ENCODE results near the gene TOP1.

TOP1 gene

DNA sequence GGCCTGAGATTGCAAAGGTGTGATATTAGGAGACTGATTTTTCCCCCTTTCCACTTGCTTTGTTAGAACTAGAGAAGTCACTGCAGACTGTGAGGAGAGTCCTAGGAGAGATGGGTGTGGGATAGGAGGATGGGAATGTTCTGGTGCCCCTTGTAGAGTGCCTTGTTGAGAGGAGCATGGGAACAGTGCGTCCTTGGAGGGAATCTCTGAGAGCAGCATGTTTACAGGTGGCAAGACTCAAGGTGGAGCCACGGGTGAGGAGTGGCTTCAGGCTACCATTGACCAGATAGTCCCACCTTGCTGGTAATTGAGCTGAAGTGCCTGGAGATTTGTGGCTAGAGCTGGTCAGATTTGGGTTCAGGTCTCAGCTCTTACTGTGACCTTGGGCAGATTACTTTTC, 114.7 kb downstream of the TOP1 start:
- DNase-seq (ENCODE audit: low read depth, low spot score) = no peak

GRCh38 chr20:41145317-41145716, 116.7 kb downstream of the TOP1 start:
- DNase-seq (ENCODE audit: low read depth, low spot score) = no peak

- DNase-seq (ENCODE audit: low read depth, low spot score) = no peak
Measured at GRCh38 chr20:41145821-41146620, 117.4 kb downstream of the TOP1 start.

DNA sequence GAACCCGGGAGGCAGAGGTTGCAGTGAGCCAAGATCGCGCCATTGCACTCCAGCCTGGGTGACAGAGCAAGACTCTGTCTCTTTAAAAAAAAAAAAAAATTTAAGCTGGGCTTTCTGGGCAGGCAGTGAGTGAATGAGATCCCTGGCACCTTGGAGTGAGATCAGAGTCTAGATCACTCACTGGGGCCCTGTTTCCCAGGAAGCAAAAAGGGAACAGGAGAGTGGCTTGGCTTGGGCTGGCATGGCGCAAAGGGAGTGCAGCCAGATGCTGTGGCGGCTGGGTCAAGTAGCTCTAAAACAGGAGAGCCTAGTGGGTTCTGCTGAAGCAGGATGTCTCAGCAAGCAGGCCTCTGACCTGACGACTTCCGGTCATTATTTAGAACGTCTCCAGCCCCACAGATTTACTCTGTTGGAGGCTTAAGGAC, 119.2 kb downstream of the TOP1 start:
- DNase-seq (ENCODE audit: low read depth, low spot score) = no peak

- DNase-seq (ENCODE audit: low read depth, low spot score) = no peak
Measured at GRCh38 chr20:41148942-41149341, 120.3 kb downstream of the TOP1 start.

GRCh38 chr20:41150664-41151063, 122.0 kb downstream of the TOP1 start:
- DNase-seq (ENCODE audit: low read depth, low spot score) = no peak

GRCh38 chr20:41151134-41151869, 122.7 kb downstream of the TOP1 start:
- DNase-seq (ENCODE audit: low read depth, low spot score) = no peak

- no peak for DNase-seq (ENCODE audit: low read depth, low spot score)
Measured at GRCh38 chr20:41152108-41152757, 123.6 kb downstream of the TOP1 start.

DNA sequence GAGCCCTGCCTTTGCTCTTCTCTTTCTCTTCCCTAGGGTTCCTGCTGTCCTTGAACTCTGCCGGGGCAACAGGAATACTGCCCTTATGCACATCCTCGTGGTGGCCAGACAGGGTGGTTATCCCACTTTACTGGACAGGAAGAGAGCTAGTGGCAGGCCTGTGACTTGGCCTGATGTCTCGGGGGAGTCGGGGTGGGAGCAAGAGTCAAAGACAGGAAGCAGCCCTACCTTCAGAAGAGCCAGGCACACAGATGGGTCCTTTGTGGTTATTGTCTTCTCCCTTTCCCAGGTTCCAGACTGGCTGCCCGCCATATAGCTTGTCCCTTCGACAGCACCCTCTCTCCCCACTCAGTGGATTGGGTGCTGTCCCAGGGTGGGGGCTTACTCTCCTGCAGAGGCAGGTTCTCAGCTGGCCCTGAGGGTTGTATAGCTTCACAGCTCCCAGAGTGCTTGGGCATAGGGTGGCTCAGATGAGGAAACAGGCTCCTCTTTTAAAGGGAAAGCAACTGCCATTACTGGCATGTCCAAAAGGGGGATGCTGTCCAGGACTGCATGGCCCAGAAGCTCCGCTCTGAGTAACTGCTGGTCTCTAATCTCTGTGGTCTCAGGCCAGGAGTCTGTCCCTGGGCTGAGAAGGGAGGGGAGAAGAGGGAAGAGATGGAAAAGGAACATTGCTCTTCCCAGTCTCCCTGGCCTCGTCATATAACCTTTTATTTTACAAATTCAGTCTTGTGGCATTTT, 126.0 kb downstream of the TOP1 start:
- no peak for DNase-seq (ENCODE audit: low read depth, low spot score)

- no peak for DNase-seq (ENCODE audit: low read depth, low spot score)
Measured at GRCh38 chr20:41155261-41155660, 126.6 kb downstream of the TOP1 start.

- no peak for DNase-seq (ENCODE audit: low read depth, low spot score)
Measured at GRCh38 chr20:41158082-41158625, 129.5 kb downstream of the TOP1 start.

DNA sequence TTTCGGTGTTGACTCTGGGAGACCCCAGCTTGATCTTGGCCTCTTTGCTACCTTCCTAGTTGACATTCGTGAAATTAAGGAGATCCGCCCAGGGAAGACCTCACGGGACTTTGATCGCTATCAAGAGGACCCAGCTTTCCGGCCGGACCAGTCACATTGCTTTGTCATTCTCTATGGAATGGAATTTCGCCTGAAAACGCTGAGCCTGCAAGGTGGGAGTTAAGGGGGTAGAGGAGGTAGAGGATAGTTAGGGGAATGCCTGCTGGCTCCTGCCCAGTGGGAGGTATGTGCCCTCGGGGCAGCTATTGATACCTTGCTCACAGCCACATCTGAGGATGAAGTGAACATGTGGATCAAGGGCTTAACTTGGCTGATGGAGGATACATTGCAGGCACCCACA, 130.9 kb downstream of the TOP1 start:
- no peak for DNase-seq (ENCODE audit: low read depth, low spot score)

DNA sequence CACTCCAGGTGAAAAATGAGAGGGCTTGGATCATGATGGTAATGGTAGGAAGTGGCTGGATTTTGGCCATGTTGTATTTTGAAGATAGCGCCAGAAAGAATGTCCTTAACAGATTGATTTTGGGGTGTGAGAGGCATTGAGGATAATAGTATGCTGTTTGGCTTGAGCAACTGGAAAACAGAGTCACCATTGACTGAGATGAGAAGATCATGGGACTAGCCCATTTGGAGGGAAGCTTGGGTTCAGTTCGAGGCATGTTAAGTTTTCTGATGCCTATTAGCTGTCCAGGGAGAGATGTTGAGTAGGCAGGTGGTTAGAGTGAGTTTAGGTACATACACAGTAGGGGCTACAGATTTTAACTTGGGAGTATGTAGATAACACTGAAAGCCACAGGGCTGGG, 132.1 kb downstream of the TOP1 start:
- no peak for DNase-seq (ENCODE audit: low read depth, low spot score)

GRCh38 chr20:41161886-41162285, 133.3 kb downstream of the TOP1 start:
- no peak for DNase-seq (ENCODE audit: low read depth, low spot score)

DNA sequence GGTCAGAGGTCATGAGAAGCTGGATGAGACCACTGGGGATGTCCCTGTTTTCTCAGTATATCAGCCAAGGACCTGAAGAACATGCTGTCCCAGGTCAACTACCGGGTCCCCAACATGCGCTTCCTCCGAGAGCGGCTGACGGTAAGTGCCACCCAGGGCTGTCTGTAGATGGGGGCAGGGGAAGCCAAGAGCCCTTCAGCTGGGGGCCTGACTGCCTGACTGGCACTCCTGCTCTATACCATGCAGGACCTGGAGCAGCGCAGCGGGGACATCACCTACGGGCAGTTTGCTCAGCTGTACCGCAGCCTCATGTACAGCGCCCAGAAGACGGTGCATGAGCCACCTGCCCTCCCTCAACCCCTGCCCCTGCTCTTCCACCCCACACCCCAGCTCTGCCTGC, 133.8 kb downstream of the TOP1 start:
- DNase-seq (ENCODE audit: low read depth, low spot score) = no peak

DNA sequence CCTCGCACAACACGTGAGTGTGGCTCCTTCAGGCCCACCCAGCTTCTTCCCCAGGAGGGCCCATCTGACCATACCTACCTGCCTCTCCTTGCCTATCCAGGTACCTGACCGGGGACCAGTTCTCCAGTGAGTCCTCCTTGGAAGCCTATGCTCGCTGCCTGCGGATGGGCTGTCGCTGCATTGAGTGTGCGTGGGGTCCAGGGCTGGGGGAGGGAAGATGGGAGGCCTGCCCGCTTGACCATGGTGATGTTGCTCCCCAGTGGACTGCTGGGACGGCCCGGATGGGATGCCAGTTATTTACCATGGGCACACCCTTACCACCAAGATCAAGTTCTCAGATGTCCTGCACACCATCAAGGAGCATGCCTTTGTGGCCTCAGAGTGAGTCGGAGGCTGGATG, 135.2 kb downstream of the TOP1 start:
- DNase-seq (ENCODE audit: low read depth, low spot score) = no peak

- no peak for DNase-seq (ENCODE audit: low read depth, low spot score)
Measured at GRCh38 chr20:41165001-41165882, 136.6 kb downstream of the TOP1 start.

DNA sequence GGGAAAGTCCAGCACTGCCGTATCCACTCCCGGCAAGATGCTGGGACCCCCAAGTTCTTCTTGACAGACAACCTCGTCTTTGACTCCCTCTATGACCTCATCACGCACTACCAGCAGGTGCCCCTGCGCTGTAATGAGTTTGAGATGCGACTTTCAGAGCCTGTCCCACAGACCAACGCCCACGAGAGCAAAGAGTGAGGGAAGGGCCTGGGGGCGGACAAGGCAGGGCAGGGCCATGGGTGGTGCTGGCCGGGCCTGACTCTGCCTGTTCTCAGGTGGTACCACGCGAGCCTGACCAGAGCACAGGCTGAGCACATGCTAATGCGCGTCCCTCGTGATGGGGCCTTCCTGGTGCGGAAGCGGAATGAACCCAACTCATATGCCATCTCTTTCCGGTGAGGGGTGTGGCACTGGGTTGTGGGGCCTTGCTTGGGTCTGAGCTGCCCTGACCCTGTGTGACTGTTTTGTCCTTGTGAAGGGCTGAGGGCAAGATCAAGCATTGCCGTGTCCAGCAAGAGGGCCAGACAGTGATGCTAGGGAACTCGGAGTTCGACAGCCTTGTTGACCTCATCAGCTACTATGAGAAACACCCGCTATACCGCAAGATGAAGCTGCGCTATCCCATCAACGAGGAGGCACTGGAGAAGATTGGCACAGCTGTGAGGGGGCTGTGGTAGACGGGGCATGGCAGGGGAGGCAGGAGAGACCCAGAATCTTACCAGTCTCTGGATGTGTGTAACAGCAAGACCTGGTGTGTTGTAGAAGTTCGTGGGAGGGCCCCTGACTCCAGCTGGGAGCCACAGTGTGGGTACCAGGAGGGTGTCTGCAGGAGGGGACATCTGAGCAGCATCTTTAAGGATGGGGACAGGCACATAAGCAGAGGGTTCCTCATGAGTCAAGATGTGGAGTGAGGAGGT, 137.8 kb downstream of the TOP1 start:
- DNase-seq (ENCODE audit: low read depth, low spot score) = no peak

DNA sequence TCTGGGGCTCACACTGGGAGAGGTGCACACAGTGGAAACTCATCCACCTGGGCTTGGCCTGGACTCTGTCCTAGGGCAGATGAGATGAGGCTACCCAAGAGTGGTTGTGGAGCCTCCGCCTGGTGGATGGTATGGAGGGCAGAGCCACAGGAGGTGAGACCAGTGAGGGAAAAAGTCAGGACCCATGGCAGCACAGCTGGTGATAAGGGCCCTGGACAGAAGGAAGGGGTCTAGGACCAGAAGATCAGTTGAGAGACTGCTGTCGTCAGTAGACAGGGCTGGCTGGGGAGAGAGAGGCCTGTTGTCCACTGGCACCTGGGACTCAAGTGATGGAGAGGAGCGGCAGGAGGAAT, 138.5 kb downstream of the TOP1 start:
- DNase-seq (ENCODE audit: low read depth, low spot score) = no peak

Measured in activated naive CD8-positive, alpha-beta T cell treated with anti-CD3 and anti-CD28 coated beads, Interleukin-2, amount 50 U/mL, for 16 hours (primary cell).